ENCODE measurements around the gene SEPTIN7. TPM values are rescaled to one million over a fixed set of nuclear protein-coding genes. Genes with fewer than 3 reads are reported as not detected.

Gene SEPTIN7
- total and polyA plus RNA-seq, 2 donors from 2014 or later = 125 to 189 TPM

- Histone ChIP-seq H3K9me3 (ENCODE audit: control insufficient read depth in 2 of 3, insufficient read depth in 1 of 3, low read length in 3 of 3) (no peaks in the 10 kb centered on the region), H3K4me3 (ENCODE audit: low read length in 3 of 3) (no peak overlapping the region), H3K27ac (ENCODE audit: low read depth in 2 of 2, low read length in 2 of 2) (no peak overlapping the region), H3K4me1 (ENCODE audit: control insufficient read depth in 2 of 3, insufficient read depth in 2 of 3, low read depth in 1 of 3, low read length in 3 of 3) (no peaks in the 10 kb centered on the region), H3K36me3 (ENCODE audit: control insufficient read depth in 2 of 3, insufficient read depth in 3 of 3, low read length in 3 of 3) (no peaks in the 10 kb centered on the region), H3K9ac (ENCODE audit: low read length in 3 of 3) (no peak overlapping the region), H3K27me3 (ENCODE audit: control insufficient read depth, insufficient read depth, low read length) (no peaks in the 10 kb centered on the region)
- no peak for TF ChIP-seq CTCF (IDR thresholded peaks at IDR 0.05; ENCODE audit: borderline replicate concordance, extremely low read depth, insufficient read depth)
- intact Hi-C loops (cut with DNase I) = no loop called here
- FAIRE-seq (no peak), DNase-seq (no peak)
Observed at GRCh38 chr7:35757574-35757973, 43.3 kb upstream of the SEPTIN7 start.

DNA sequence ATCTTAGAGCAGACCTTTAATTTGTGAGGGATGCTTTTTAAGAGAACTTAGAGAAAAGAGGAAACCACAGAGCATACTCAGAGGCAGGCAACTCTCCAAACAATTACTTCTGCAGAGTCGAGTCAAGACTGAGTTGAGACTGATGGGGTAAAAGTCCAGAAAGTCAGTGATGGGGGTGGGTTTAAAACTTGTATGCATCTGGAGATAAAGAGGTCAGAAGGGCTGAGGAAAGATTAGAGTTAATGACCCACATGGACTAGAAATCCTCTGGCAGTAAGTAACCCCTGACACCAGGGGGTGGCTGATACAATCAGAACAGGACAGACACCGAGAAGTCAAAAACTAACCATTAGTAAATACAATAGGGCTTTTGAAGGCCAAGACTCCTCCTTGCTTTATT is 42.4 kb upstream of the SEPTIN7 start:
- Histone ChIP-seq H3K9me3 (ENCODE audit: control insufficient read depth in 2 of 3, insufficient read depth in 1 of 3, low read length in 3 of 3) (no peaks in the 10 kb centered on the region), H3K36me3 (ENCODE audit: control insufficient read depth in 2 of 3, insufficient read depth in 3 of 3, low read length in 3 of 3) (no peaks in the 10 kb centered on the region), H3K27ac (ENCODE audit: low read depth in 2 of 2, low read length in 2 of 2) (no peak overlapping the region), H3K27me3 (ENCODE audit: control insufficient read depth, insufficient read depth, low read length) (no peaks in the 10 kb centered on the region), H3K9ac (ENCODE audit: low read length in 3 of 3) (no peak overlapping the region), H3K4me1 (ENCODE audit: control insufficient read depth in 2 of 3, insufficient read depth in 2 of 3, low read depth in 1 of 3, low read length in 3 of 3) (no peaks in the 10 kb centered on the region), H3K4me3 (ENCODE audit: low read length in 3 of 3) (no peak overlapping the region)
- intact Hi-C loops (cut with DNase I) = no loop called here
- DNase-seq = no peak
- FAIRE-seq = no peak
- no peak for TF ChIP-seq CTCF (IDR thresholded peaks at IDR 0.05; ENCODE audit: borderline replicate concordance, extremely low read depth, insufficient read depth)

- Histone ChIP-seq H3K9ac (ENCODE audit: low read length in 3 of 3) (no peak overlapping the region), H3K36me3 (ENCODE audit: control insufficient read depth in 2 of 3, insufficient read depth in 3 of 3, low read length in 3 of 3) (no peaks in the 10 kb centered on the region), H3K4me1 (ENCODE audit: control insufficient read depth in 2 of 3, insufficient read depth in 2 of 3, low read depth in 1 of 3, low read length in 3 of 3) (no peaks in the 10 kb centered on the region), H3K27me3 (ENCODE audit: control insufficient read depth, insufficient read depth, low read length) (no peaks in the 10 kb centered on the region), H3K4me3 (ENCODE audit: low read length in 3 of 3) (no peak overlapping the region), H3K9me3 (ENCODE audit: control insufficient read depth in 2 of 3, insufficient read depth in 1 of 3, low read length in 3 of 3) (no peaks in the 10 kb centered on the region), H3K27ac (ENCODE audit: low read depth in 2 of 2, low read length in 2 of 2) (no peak overlapping the region)
- intact Hi-C loops (cut with DNase I) = no loop called here
- DNase-seq = peak in 1 of 5 donors; percentile 37
- TF ChIP-seq CTCF (IDR thresholded peaks at IDR 0.05; ENCODE audit: borderline replicate concordance, extremely low read depth, insufficient read depth) = no peak
- FAIRE-seq = no peak
Observed at GRCh38 chr7:35760143-35760745, 40.6 kb upstream of the SEPTIN7 start.

Measured in kidney (tissue), 14 donors.